CD4-positive, alpha-beta memory T cell (primary cell): ENCODE data around the gene FPGS. TPM values are rescaled to one million over a fixed set of nuclear protein-coding genes. Genes with fewer than 3 reads are reported as not detected.
A peak's percentile ranks its signal among the peaks of the same experiment; 100 is the strongest.

Experiments used
- CTCF ChIA-PET: fragments of 350-600 bp; sonication (Branson Sonifier 250); formaldehyde crosslinking; loops from one replicate; lab custom pipeline; 2021; ENCODE audit warnings: inconsistent platforms; ENCODE audit not compliant: partially characterized antibody; lab: Charles Lee
- POLR2A ChIA-PET: fragments of 350-600 bp; sonication (Branson Sonifier 250); formaldehyde crosslinking; loops from one replicate; lab custom pipeline; 2021; ENCODE audit not compliant: partially characterized antibody; lab: Charles Lee
- DNase-seq, 5 donors: peaks; one replicate each; pipeline versions ENCODE4 v3.0.0 to v3.0.0-alpha.2; 2020 to 2022; ENCODE audit warnings: mixed read lengths in 1 of 5
- H3K27ac ChIP-seq: one replicate; pipeline ENCODE4 v1.7.0; 2013; ENCODE audit warnings: low read depth, low read length
- H3K27me3 ChIP-seq: 2 replicates; pipeline ENCODE4 v1.7.0; 2013; ENCODE audit warnings: mild to moderate bottlenecking, low read length, moderate library complexity; ENCODE audit not compliant: insufficient read depth
- H3K36me3 ChIP-seq: 2 replicates; pipeline ENCODE4 v1.7.0; 2013; ENCODE audit warnings: mild to moderate bottlenecking, low read length, moderate library complexity; ENCODE audit not compliant: insufficient read depth
- H3K4me1 ChIP-seq: 2 replicates; pipeline ENCODE4 v1.7.0; 2013; ENCODE audit warnings: mild to moderate bottlenecking, low read length, moderate library complexity; ENCODE audit not compliant: insufficient read depth
- H3K4me3 ChIP-seq, 2 donors: one replicate each; pipeline ENCODE4 v1.7.0; 2013; ENCODE audit warnings: low read length in 2 of 2, mild to moderate bottlenecking in 1 of 2
- H3K9me3 ChIP-seq, 2 donors: one replicate each; pipeline ENCODE4 v1.7.0; 2013; ENCODE audit warnings: low read length in 2 of 2, control low read depth in 1 of 2; ENCODE audit not compliant: control insufficient read depth in 1 of 2
- H3K27ac Mint-ChIP-seq, 7 donors: one replicate each; pipeline ENCODE4 v1.8.0; 2020 to 2021; ENCODE audit warnings: mixed read lengths in 7 of 7, mild to moderate bottlenecking in 6 of 7, inconsistent platforms in 3 of 7, moderate library complexity in 3 of 7
- H3K27me3 Mint-ChIP-seq, 2 donors: one replicate each; pipeline ENCODE4 v1.8.0; 2020 to 2021; ENCODE audit warnings: mixed read lengths in 2 of 2
- H3K36me3 Mint-ChIP-seq, 2 donors: one replicate each; pipeline ENCODE4 v1.8.0; 2020 to 2021; ENCODE audit warnings: mixed read lengths in 2 of 2, inconsistent platforms in 1 of 2, mild to moderate bottlenecking in 1 of 2
- H3K4me1 Mint-ChIP-seq, 4 donors: one replicate each; pipeline ENCODE4 v1.8.0; 2020 to 2021; ENCODE audit warnings: mixed read lengths in 4 of 4, mild to moderate bottlenecking in 1 of 4
- H3K4me3 Mint-ChIP-seq, 8 donors: one replicate each; pipeline ENCODE4 v1.8.0; 2020 to 2021; ENCODE audit warnings: mixed read lengths in 8 of 8, mild to moderate bottlenecking in 7 of 8, moderate library complexity in 6 of 8, inconsistent platforms in 3 of 8
- H3K9me3 Mint-ChIP-seq, 8 donors: one replicate each; pipeline ENCODE4 v1.8.0; 2020 to 2021; ENCODE audit warnings: mixed read lengths in 8 of 8, mild to moderate bottlenecking in 5 of 8, inconsistent platforms in 3 of 8, moderate library complexity in 1 of 8
- intact Hi-C: fragments of 100-400 bp; cut with micrococcal nuclease; formaldehyde crosslinking; loops from one replicate; pipeline ENCODE4 v1.15.1; 2023
- polyA plus RNA-seq, 2 donors: library from polyadenylated mRNA; unstranded; fragments of 300-500 nt; fragmentation: Illumina TruSeq; gene quantifications; one replicate each; pipeline ENCODE4 v1.2.3, GENCODE V29; 2021
- total RNA-seq, 2 experiments: library from RNA; stranded (reverse); gene quantifications; one replicate each; pipeline ENCODE4 v1.2.3, GENCODE V29; 2021

The FPGS gene
- total and polyA plus RNA-seq, 4 experiments from 2014 or later, result 49.4 to 101 (median 77.5) TPM

GRCh38 chr9:127814619-127815511 lies 12.2 kb downstream of the FPGS start:
- Mint-ChIP-seq H3K27me3 (no peaks in the 10 kb centered on the region), H3K36me3 (peaks cover 8 to 51% of the 10 kb centered on the region in 2 donors), H3K4me3 (peak overlapping the region in 1 of 8 donors; percentile 16), H3K4me1 (peaks cover 0 to 1% (median 0%) of the 10 kb centered on the region in 4 donors), H3K27ac (peak overlapping the region in 2 of 7 donors; percentile 19 to 51), H3K9me3 (no peaks in the 10 kb centered on the region)
- H3K4me1 ChIP-seq, result no peaks in the 10 kb centered on the region
- no peak overlapping the region for H3K27ac ChIP-seq
- H3K36me3 ChIP-seq, result peaks cover 27% of the 10 kb centered on the region
- H3K27me3 ChIP-seq, result no peaks in the 10 kb centered on the region
- CTCF ChIA-PET, result no interaction called here
- H3K4me3 ChIP-seq, result no peak overlapping the region
- DNase-seq, result no peak
- POLR2A ChIA-PET, result no interaction called here
- no peaks in the 10 kb centered on the region for H3K9me3 ChIP-seq
- intact Hi-C loops, result no loop called here

GRCh38 chr9:127815512-127816361 lies 13.1 kb downstream of the FPGS start:
- DNase-seq, result no peak
- CTCF ChIA-PET, result no interaction called here
- Histone ChIP-seq H3K36me3 (peaks cover 20% of the 10 kb centered on the region), H3K4me3 (no peak overlapping the region), H3K27ac (no peak overlapping the region), H3K4me1 (no peaks in the 10 kb centered on the region), H3K9me3 (no peaks in the 10 kb centered on the region), H3K27me3 (no peaks in the 10 kb centered on the region)
- Mint-ChIP-seq H3K36me3 (peaks cover 8 to 44% of the 10 kb centered on the region in 2 donors), H3K27me3 (no peaks in the 10 kb centered on the region), H3K9me3 (no peaks in the 10 kb centered on the region), H3K4me1 (peaks cover 0 to 1% (median 0%) of the 10 kb centered on the region in 4 donors), H3K27ac (peak overlapping the region in 1 of 7 donors; percentile 51), H3K4me3 (no peak overlapping the region)
- POLR2A ChIA-PET, result no interaction called here
- intact Hi-C loops, result no loop called here

- ChIA-PET CTCF (no interaction called here), POLR2A (no interaction called here)
- peaks cover 20% of the 10 kb centered on the region for H3K36me3 ChIP-seq
- no peak for DNase-seq
- no peak overlapping the region for H3K27ac ChIP-seq
- Mint-ChIP-seq H3K36me3 (peaks cover 8 to 46% of the 10 kb centered on the region in 2 donors), H3K4me1 (peaks cover 0 to 3% (median 0%) of the 10 kb centered on the region in 4 donors), H3K9me3 (no peaks in the 10 kb centered on the region), H3K27me3 (no peaks in the 10 kb centered on the region), H3K4me3 (no peak overlapping the region), H3K27ac (no peak overlapping the region)
- no peaks in the 10 kb centered on the region for H3K27me3 ChIP-seq
- no peaks in the 10 kb centered on the region for H3K4me1 ChIP-seq
- H3K9me3 ChIP-seq, result no peaks in the 10 kb centered on the region
- intact Hi-C loops, result no loop called here
- no peak overlapping the region for H3K4me3 ChIP-seq
These were observed 13.7 kb downstream of the FPGS start for GRCh38 chr9:127816362-127816725.

GRCh38 chr9:127816728-127817127 lies 14.0 kb downstream of the FPGS start:
- Mint-ChIP-seq H3K9me3 (no peaks in the 10 kb centered on the region), H3K27me3 (no peaks in the 10 kb centered on the region), H3K27ac (no peak overlapping the region), H3K4me3 (no peak overlapping the region), H3K4me1 (peaks cover 0 to 3% (median 0%) of the 10 kb centered on the region in 4 donors), H3K36me3 (peaks cover 8 to 43% of the 10 kb centered on the region in 2 donors)
- intact Hi-C loops, result no loop called here
- Histone ChIP-seq H3K4me3 (no peak overlapping the region), H3K36me3 (peaks cover 20% of the 10 kb centered on the region), H3K27me3 (no peaks in the 10 kb centered on the region), H3K4me1 (no peaks in the 10 kb centered on the region), H3K27ac (no peak overlapping the region), H3K9me3 (no peaks in the 10 kb centered on the region)
- ChIA-PET POLR2A (interaction anchor here (0.6 kb wide), 1 partner anchor 17 kb away, joined by 3 read pairs; no protein-coding TSS in a partner anchor), CTCF (no interaction called here)
- no peak for DNase-seq

DNA sequence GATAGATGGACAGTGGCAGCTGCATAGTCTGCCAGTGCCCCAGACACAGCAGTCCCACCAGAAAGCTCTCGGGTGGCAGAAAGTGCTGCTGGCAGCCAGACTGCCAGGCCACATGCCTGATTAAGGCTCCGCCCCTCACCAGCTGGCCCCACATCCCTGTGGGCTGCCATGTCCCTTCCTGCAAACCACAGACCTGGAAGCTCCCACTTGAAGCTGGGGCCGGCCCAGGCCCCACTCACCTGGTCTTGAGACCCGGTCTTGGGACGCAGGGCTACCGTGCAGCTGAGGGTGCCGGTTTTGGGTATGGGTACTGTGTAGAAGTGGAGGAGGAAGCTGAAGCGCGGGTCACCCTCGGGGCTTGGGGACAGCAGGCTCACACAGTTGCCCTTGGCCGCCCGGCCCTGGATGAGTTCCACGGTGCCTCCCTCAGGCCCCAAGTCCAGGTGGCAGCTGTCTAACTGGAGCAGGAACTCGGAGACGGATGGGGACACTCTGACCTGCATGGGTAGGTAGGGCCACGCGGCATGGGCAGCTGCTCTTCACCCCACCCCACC lies 15.3 kb downstream of the FPGS start:
- POLR2A ChIA-PET, result interaction anchor here (1.6 kb wide), 1 partner anchor 21 kb away, joined by 3 read pairs; no protein-coding TSS in a partner anchor
- H3K27me3 Mint-ChIP-seq, result no peaks in the 10 kb centered on the region
- Histone ChIP-seq H3K36me3 (peaks cover 16% of the 10 kb centered on the region), H3K27ac (no peak overlapping the region), H3K4me3 (no peak overlapping the region), H3K4me1 (no peaks in the 10 kb centered on the region), H3K27me3 (no peaks in the 10 kb centered on the region), H3K9me3 (no peaks in the 10 kb centered on the region)
- no peak overlapping the region for H3K4me3 Mint-ChIP-seq
- peaks cover 8 to 36% of the 10 kb centered on the region in 2 donors for H3K36me3 Mint-ChIP-seq
- intact Hi-C loops, result no loop called here
- DNase-seq, result no peak
- H3K9me3 Mint-ChIP-seq, result no peaks in the 10 kb centered on the region
- H3K4me1 Mint-ChIP-seq, result peaks cover 0 to 3% (median 0%) of the 10 kb centered on the region in 4 donors
- peak overlapping the region in 4 of 7 donors; percentile 5 to 76 (median 13) for H3K27ac Mint-ChIP-seq
- CTCF ChIA-PET, result no interaction called here

DNA sequence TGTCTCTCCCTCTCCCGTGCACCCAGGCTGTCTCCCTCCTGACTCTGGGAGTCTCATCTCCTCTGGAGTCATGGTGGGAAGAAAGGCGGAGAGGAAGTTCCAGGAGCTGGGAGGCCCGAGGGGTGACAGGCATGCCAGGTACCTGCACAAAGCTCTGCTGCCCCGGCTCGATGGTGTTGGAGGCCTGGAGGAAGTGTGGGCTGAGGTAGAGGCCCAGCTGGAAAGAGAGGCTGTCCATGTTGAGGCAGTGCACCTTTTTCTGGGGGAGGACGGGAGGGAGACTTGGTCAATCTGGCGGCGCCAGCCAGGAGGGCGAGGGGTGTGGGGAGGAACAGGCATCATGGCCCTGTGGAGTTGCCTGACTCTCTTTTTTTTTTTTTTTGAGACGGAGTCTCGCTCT lies 15.9 kb downstream of the FPGS start:
- CTCF ChIA-PET, result no interaction called here
- H3K36me3 ChIP-seq, result peaks cover 10% of the 10 kb centered on the region
- intact Hi-C loops, result no loop called here

More for the DNA sequence above, 15.9 kb downstream of the FPGS start:
- peaks cover 8 to 31% of the 10 kb centered on the region in 2 donors for H3K36me3 Mint-ChIP-seq
- POLR2A ChIA-PET, result interaction anchor here (0.5 to 1.6 kb wide), 2 partner anchors 21 to 1105 kb away, joined by 3 read pairs; no protein-coding TSS in a partner anchor
- H3K4me1 Mint-ChIP-seq, result peaks cover 0 to 3% (median 0%) of the 10 kb centered on the region in 4 donors
- no peaks in the 10 kb centered on the region for H3K9me3 ChIP-seq
- H3K27ac Mint-ChIP-seq, result peak overlapping the region in 1 of 7 donors; percentile 23
- no peaks in the 10 kb centered on the region for H3K27me3 Mint-ChIP-seq
- no peaks in the 10 kb centered on the region for H3K27me3 ChIP-seq
- no peak overlapping the region for H3K4me3 Mint-ChIP-seq
- H3K4me3 ChIP-seq, result no peak overlapping the region
- no peaks in the 10 kb centered on the region for H3K9me3 Mint-ChIP-seq
- H3K4me1 ChIP-seq, result no peaks in the 10 kb centered on the region
- DNase-seq, result no peak
- no peak overlapping the region for H3K27ac ChIP-seq
